Activated naive CD4-positive, alpha-beta T cell treated with anti-CD3 and anti-CD28 coated beads, Interleukin-2, amount 10 ng/mL, durations not matched to agents 7 days and 5 days (primary cell): ENCODE results near the gene ASCC3.
"Not testable (repeated sequence)": the region's sequence is repeated elsewhere in the genome, so short reads cannot be mapped to it uniquely, and the experiment has no call there.

Experiments used
- CTCF ChIA-PET: fragments of 350-600 bp; sonication (Branson Sonifier 250); formaldehyde crosslinking; loops from one replicate; lab custom pipeline; 2021; ENCODE audit warnings: antibody characterized with exemption; lab: Charles Lee
- DNase-seq: peaks from one replicate; pipeline ENCODE4 v3.0.0-alpha.2; 2020
- H3K27ac Mint-ChIP-seq: one replicate; pipeline ENCODE4 v1.8.0; 2021; ENCODE audit warnings: mild to moderate bottlenecking, moderate library complexity, mixed read lengths
- H3K27me3 Mint-ChIP-seq: one replicate; pipeline ENCODE4 v1.8.0; 2021; ENCODE audit warnings: mild to moderate bottlenecking, mixed read lengths
- H3K36me3 Mint-ChIP-seq: one replicate; pipeline ENCODE4 v1.8.0; 2021; ENCODE audit warnings: mixed read lengths
- H3K4me1 Mint-ChIP-seq: one replicate; pipeline ENCODE4 v1.8.0; 2021; ENCODE audit warnings: mixed read lengths
- H3K4me3 Mint-ChIP-seq: one replicate; pipeline ENCODE4 v1.8.0; 2021; ENCODE audit warnings: mild to moderate bottlenecking, moderate library complexity, mixed read lengths
- H3K9me3 Mint-ChIP-seq: one replicate; pipeline ENCODE4 v1.8.0; 2021; ENCODE audit warnings: mixed read lengths

ASCC3 gene

DNA sequence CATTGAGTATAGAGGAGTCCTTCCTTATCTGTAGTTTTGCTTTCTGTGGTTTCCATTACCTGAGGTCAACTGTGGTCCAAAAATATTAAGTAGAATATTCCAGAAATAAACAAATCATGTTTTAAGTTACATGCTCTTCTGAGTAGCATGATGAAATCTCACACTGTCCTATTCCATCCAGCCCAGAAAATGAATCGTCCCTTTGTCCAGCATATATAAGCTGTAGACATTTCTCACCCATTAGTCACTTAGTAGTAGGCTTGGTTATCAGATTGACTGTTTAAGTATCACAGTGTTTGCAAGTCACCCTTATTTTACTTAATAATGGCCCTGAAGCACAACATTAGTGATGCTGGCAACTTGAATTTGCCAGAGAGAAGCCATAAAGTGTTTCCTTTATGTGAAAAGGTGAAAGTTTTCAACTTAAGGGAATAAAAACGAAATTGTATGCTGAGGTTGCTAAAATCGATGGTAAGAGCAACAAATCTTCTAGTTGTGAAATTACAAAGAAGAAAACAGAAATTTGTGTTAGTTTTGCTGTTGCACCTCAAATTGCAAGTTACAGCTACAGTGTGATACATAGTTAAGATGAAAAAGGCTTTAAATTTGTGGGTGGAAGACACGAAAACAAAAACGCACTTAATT lies 217.8 kb downstream of the ASCC3 start:
- H3K9me3 Mint-ChIP-seq: no peaks in the 10 kb centered on the region
- no peak for DNase-seq
- no peak overlapping the region for H3K4me3 Mint-ChIP-seq
- peaks cover 3% of the 10 kb centered on the region for H3K36me3 Mint-ChIP-seq
- H3K4me1 Mint-ChIP-seq: peaks cover 5% of the 10 kb centered on the region
- CTCF ChIA-PET: interaction anchor here (0.5 to 1.8 kb wide), 4 partner anchors 12 to 546 kb away, joined by 3 to 4 read pairs (median 4); no protein-coding TSS in a partner anchor
- H3K27me3 Mint-ChIP-seq: no peaks in the 10 kb centered on the region
- H3K27ac Mint-ChIP-seq: no peak overlapping the region

DNA sequence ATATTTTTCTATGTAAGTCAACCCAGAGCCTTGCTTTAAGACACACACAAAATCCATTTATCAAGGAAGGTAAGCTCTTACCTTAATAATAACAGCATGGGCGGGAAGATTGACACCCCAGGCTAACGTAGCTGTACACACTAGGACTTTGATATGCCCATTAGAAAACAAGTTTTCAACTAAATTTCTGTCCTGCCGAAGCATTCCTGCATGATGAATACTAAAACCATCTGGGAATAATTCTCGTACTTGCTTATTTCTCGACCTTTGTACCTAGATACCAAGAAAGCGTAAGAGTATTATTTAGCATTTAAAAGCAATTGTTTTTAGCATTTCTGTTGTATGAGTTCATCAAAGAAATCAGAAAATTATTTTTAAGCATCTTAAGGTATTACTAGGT lies 218.9 kb downstream of the ASCC3 start:
- no peaks in the 10 kb centered on the region for H3K27me3 Mint-ChIP-seq
- no peaks in the 10 kb centered on the region for H3K9me3 Mint-ChIP-seq
- no peak overlapping the region for H3K27ac Mint-ChIP-seq
- CTCF ChIA-PET: interaction anchor here (1.4 kb wide), 1 partner anchor 17 kb away, joined by 3 read pairs; no protein-coding TSS in a partner anchor
- H3K4me1 Mint-ChIP-seq: peaks cover 5% of the 10 kb centered on the region
- no peak for DNase-seq
- no peak overlapping the region for H3K4me3 Mint-ChIP-seq
- H3K36me3 Mint-ChIP-seq: peaks cover 3% of the 10 kb centered on the region

DNA sequence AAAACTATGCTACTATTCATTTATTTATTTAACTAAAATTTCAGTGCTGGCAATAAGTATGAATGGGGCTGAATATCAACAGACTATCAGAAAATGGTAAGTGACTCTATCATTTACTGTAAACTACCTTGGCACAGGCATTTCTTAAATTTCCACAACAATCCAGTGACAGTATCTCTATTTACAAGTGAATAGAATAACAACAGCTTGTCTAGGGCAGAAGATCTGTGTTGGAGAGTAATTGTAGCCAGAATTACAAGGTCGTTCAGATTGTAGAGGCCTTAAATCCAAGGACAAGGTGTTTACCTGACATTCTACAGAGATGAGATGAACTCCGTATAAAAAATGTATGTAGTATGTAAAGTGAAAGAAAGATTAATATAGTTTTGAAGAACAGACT lies 222.6 kb downstream of the ASCC3 start:
- CTCF ChIA-PET: interaction anchor here (0.7 to 0.8 kb wide), 2 partner anchors 59 to 222 kb away, joined by 3 read pairs; no protein-coding TSS in a partner anchor
- Mint-ChIP-seq H3K27ac (no peak overlapping the region), H3K36me3 (peaks cover 6% of the 10 kb centered on the region), H3K4me1 (no peaks in the 10 kb centered on the region), H3K4me3 (no peak overlapping the region), H3K9me3 (no peaks in the 10 kb centered on the region), H3K27me3 (no peaks in the 10 kb centered on the region)
- no peak for DNase-seq

DNA sequence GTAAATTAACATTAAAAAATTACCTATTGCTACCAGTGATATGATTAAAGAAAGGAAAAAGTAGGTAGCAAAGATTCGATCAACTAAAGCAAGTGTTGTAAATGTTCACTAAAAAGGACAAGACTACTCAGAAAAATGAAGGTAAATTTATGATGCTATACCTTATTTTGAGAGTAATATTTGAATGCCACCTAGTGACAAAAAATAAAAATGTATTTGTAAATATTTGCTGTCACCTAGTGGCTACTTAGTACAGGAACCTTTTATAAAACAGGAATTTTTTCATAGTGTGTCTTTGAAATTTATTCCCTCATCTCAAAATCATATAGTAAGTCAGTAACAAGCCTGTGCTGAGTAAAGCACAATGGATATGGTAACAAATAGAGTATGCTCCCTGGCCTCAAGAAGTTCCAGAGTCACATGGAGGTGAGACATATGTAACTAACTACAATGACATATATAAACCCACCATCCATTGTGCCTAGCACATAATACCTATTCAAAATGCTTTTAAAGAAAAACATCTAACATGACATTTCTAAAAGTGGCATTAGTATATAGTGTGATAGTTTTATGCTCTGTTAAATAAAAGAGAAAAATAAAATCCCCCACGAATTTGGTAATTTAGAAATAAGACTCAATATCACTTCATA lies 223.3 kb downstream of the ASCC3 start:
- no peaks in the 10 kb centered on the region for H3K4me1 Mint-ChIP-seq
- H3K27me3 Mint-ChIP-seq: no peaks in the 10 kb centered on the region
- H3K27ac Mint-ChIP-seq: no peak overlapping the region
- CTCF ChIA-PET: interaction anchor here (0.8 to 0.9 kb wide), 2 partner anchors 58 to 551 kb away, joined by 3 read pairs; no protein-coding TSS in a partner anchor
- DNase-seq: no peak
- no peak overlapping the region for H3K4me3 Mint-ChIP-seq
- H3K9me3 Mint-ChIP-seq: no peaks in the 10 kb centered on the region
- H3K36me3 Mint-ChIP-seq: peaks cover 6% of the 10 kb centered on the region

DNA sequence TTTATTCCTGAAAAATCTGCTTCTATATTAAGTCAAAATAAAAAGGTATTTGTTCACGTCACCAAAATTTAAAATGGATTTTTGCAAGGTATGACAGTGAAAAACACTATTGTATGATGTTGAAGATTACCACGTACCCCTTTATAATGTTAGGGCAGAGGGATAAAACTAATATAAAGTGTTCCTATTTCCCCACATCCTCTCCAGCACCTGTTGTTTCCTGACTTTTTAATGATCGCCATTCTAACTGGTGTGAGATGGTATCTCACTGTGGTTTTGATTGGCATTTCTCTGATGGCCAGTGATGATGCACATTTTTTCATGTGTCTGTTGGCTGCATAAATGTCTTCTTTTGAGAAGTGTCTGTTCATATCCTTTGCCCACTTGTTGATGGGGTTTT lies 240.0 kb downstream of the ASCC3 start:
- H3K27ac Mint-ChIP-seq: not testable (repeated sequence)

DNA sequence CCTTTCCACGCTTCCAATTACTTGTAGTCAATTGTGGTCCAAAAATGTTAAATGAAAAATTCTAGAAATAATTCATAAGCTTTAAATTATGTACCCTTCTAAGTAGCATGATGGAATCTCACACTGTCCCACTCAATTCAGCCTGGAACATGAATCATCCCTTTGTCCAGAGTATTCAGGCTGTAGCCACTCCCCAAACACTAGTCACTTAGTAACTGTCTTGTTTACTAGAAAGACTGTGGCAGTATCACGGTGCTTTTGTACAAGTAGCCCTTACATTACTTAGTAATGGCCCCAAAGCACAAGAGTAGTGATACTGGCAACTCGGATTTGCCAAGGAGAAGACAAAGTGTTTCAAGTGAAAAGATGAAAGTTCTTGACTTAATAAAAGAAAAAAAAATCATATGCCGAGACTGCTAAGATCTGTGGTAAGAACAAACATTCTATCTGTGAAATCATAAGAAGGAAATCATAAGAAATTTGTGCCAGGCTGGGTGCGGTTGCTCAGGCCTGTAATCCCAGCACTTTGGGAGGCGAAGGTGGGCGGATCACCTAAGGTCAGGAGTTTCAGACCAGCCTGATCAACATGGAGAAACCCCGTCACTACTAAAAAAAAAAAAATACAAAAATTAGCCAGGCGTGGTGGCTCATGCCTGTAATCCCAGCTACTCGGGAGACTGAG lies 247.9 kb downstream of the ASCC3 start:
- peaks cover 27% of the 10 kb centered on the region for H3K36me3 Mint-ChIP-seq
- no peaks in the 10 kb centered on the region for H3K4me1 Mint-ChIP-seq
- no peaks in the 10 kb centered on the region for H3K9me3 Mint-ChIP-seq
- no peak overlapping the region for H3K27ac Mint-ChIP-seq
- CTCF ChIA-PET: no interaction called here
- DNase-seq: no peak
- no peaks in the 10 kb centered on the region for H3K27me3 Mint-ChIP-seq
- H3K4me3 Mint-ChIP-seq: no peak overlapping the region

More for the DNA sequence above, 240.0 kb downstream of the ASCC3 start:
- H3K27me3 Mint-ChIP-seq, H3K9me3 Mint-ChIP-seq, H3K4me3 Mint-ChIP-seq, DNase-seq, H3K4me1 Mint-ChIP-seq, CTCF ChIA-PET: not testable (repeated sequence)
- H3K36me3 Mint-ChIP-seq: peaks cover 49% of the 10 kb centered on the region

DNA sequence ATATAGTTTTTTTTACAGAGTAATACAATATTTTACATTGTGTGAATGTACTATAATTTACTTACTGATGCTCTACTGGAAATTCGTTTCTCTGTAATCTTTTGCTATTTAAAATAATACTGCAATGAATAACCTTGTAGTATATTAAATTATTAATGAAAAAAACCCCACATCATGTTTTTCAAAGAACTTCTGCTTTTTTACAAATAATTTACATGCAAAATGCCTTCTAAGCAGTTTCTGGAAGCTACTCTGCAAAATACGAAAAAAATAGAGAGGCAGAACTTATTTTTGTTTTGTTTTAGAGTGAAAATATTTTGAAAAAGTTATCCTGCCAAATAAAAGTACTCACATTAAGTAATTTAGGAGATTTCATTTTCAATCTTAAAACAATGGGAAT lies 250.6 kb downstream of the ASCC3 start:
- CTCF ChIA-PET: no interaction called here
- Mint-ChIP-seq H3K27ac (no peak overlapping the region), H3K27me3 (no peaks in the 10 kb centered on the region), H3K4me3 (no peak overlapping the region), H3K9me3 (no peaks in the 10 kb centered on the region), H3K4me1 (no peaks in the 10 kb centered on the region), H3K36me3 (peaks cover 18% of the 10 kb centered on the region)
- DNase-seq: no peak

DNA sequence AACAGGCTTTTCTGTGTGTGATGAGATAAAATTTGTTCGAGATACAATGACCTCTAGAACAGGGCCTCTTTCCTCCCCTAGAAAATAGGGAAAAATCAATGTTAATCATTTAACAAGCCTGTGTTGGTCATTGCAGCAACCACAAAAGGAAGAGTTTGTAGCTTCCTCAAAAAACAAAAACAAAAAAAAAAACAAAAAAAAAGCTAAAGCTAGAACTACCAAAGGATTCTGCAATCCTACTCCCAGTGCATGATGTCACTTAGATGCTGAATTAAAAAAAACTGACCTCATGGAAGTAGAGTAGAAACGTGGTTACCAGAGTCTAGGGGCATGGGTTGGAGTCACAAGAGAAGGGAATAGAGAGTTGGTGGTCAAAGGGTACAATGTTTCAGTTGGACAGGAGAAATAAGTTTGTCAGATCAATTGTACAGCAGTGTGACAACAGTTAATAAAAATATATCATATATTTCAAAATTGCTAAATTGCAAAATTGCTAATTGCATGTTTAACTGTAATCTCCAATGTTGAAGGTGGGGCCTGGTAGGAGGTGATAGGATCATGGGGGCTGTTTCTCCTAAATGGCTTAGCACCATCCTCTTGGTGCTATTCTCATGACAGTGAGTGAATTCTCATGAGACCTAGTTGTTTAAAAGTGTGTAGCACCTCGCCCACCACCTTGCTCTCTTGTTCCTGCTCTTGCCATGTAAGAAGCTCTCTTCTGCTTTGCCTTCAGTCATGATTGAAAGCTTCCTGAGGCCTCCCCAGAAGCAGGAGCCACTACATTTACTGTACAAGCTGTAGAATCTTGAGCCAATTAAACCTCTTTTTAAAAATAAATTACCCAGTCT lies 253.0 kb downstream of the ASCC3 start:
- Mint-ChIP-seq H3K9me3 (no peaks in the 10 kb centered on the region), H3K27me3 (no peaks in the 10 kb centered on the region), H3K4me3 (no peak overlapping the region), H3K4me1 (no peaks in the 10 kb centered on the region), H3K27ac (no peak overlapping the region), H3K36me3 (peaks cover 22% of the 10 kb centered on the region)
- DNase-seq: no peak
- CTCF ChIA-PET: interaction anchor here (0.6 kb wide), 1 partner anchor 1088 kb away, joined by 3 read pairs; no protein-coding TSS in a partner anchor

DNA sequence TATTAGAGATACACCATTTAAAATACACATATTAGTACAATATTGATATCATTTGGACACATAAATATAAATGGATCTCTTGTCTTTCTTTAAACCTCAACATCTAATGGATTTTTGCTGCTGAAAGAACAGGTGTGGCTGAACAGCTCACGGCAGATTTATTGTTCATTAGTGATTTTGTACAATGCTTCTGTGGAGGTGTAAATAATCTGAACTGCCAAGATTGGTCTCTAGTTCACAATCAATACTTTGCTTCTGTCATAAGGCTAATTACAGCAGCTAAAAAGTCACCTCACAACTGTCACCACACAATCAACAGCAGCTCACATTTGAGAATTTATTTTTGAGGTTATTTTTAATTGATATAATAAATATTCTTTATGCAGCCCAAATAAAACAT lies 254.4 kb downstream of the ASCC3 start:
- DNase-seq: no peak
- H3K36me3 Mint-ChIP-seq: peaks cover 27% of the 10 kb centered on the region
- CTCF ChIA-PET: no interaction called here
- H3K4me3 Mint-ChIP-seq: no peak overlapping the region
- no peaks in the 10 kb centered on the region for H3K4me1 Mint-ChIP-seq
- H3K27me3 Mint-ChIP-seq: no peaks in the 10 kb centered on the region
- H3K9me3 Mint-ChIP-seq: peaks cover 5% of the 10 kb centered on the region
- H3K27ac Mint-ChIP-seq: no peak overlapping the region

DNA sequence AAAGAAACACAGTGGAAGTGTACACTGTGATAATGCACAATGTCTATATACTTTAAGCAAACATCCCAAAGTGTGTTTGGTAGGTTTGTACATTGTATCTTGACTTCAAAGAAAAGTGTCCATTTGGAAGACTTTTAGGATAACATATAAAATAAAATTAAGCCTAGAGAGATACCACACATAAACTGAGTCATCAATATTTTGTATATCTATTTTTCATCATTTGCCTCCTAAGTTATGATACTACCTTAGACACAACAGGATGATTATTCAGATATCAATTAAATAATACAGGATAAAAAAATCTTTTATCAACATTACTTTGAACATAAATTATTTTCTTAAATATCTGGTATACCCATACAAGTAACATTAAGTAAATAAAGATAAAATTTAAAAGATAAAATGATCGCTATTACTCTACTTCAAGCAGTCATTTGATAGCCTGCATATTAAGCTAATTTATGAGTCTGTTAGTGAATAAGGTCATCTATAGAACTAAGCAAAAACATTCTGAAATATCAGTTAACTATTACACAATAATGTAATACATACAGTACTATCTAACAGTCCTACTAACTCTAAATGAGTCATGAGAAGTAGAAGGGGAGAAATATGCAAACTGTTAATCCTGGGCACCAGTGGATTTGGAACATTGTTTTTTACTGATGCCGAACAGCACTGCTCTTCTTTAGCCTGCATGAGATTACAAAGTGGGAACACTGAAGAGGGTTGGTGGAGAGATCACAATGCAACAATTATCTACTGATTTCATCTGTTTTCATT lies 258.0 kb downstream of the ASCC3 start:
- no peaks in the 10 kb centered on the region for H3K4me1 Mint-ChIP-seq
- H3K9me3 Mint-ChIP-seq: peaks cover 7% of the 10 kb centered on the region
- CTCF ChIA-PET: no interaction called here
- H3K27ac Mint-ChIP-seq: no peak overlapping the region
- H3K4me3 Mint-ChIP-seq: no peak overlapping the region
- no peaks in the 10 kb centered on the region for H3K27me3 Mint-ChIP-seq
- peaks cover 40% of the 10 kb centered on the region for H3K36me3 Mint-ChIP-seq
- DNase-seq: no peak

DNA sequence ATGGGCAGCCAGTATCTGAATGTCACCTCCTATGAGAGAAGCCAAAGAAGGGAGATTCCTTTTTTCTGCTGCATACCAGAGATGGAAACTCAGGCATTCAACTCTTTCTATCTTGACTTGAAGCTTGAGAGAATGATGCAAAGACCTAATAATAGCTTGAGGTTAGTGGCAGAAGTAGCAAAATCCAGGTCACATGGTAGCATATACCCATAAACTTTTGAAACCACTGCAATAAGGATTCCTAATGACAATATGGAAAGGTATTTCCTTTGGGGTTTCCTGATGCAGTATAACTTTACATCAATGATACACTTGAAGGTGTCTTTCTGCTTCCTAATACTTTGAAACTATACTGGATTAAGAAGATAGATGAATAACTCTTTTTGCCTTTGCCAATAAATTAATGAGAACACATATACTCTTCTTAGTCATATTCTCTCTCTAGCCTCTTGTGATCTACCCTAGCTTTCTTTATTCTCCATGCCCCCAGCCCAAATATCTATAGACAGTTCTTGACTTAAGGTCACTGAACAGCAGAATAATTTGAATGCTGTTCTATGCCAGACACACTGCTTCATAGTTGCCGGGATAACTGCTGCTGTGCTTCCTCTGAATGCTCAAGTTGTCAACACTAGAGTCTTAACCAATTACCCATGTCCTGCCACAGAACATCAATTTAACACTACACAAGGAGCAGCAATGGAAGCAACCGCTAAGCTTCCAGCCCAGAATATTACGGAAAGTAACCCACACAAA lies 260.9 kb downstream of the ASCC3 start:
- H3K4me3 Mint-ChIP-seq: no peak overlapping the region
- CTCF ChIA-PET: no interaction called here
- no peaks in the 10 kb centered on the region for H3K27me3 Mint-ChIP-seq
- no peak overlapping the region for H3K27ac Mint-ChIP-seq
- DNase-seq: no peak
- peaks cover 7% of the 10 kb centered on the region for H3K9me3 Mint-ChIP-seq
- peaks cover 36% of the 10 kb centered on the region for H3K36me3 Mint-ChIP-seq
- H3K4me1 Mint-ChIP-seq: no peaks in the 10 kb centered on the region

DNA sequence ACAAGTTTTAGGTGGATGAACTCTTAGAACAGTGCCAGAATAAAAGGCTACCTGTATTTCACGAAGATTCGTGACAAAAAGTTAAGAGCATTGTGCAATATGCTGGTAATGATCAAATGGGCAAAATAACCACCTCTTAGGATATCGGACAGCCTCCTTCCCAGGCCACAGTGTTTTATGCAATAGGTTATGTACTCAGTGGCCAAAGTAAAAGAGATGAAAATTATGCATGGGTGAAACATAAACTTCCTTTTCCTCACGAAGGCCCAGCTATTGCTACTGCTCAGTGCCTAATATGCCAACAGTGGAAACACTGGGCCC lies 262.8 kb downstream of the ASCC3 start:
- Mint-ChIP-seq H3K27ac (no peak overlapping the region), H3K36me3 (peaks cover 30% of the 10 kb centered on the region), H3K4me3 (no peak overlapping the region), H3K27me3 (no peaks in the 10 kb centered on the region), H3K4me1 (no peaks in the 10 kb centered on the region), H3K9me3 (peaks cover 7% of the 10 kb centered on the region)
- CTCF ChIA-PET: no interaction called here
- DNase-seq: no peak
